Measurements from ENCODE around the gene PCDH9. TPM values are rescaled to one million over a fixed set of nuclear protein-coding genes. Genes with fewer than 3 reads are reported as not detected.

The PCDH9 gene
- polyA plus RNA-seq, 3 donors = 0.03 TPM; not detected in 1

DNA sequence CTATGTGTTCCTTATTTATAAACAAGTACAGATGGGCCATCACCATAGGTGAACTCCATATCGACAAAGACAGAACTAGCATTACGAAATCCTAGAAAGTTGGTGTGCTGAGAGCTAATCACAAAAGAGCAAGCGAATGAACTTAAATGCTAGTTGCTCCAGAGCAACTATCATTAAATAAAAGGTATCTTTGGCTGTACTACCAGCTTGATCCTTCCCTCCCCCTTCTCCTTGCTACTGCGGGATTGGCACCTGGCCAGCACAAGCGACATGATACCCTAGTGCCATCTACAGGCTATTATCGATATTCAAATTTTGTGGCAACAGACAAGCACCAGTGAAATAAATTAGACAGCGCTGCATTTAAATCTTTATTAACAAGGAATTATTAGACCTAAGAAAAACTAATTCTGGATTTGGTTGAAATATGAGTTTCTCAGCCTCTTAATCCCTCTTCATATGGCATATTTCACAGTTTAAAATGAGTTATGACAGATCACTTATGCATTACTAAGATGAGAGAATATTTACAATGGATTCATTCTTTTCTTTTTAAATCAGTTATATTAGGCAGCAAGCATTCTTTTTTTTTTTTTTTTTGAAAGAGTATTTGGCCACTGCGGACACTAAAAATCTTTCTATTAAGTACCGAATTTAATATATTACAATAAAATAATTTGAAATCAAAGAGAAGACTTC lies 5.8 kb downstream of the PCDH9 start:
- H3K4me2 ChIP-seq (replicated peaks; ENCODE audit: extremely low read depth, low read length, poor library complexity, severe bottlenecking) = no peak overlapping the region
- DNase-seq = peak in 2 of 3 donors; percentile 7 to 43
- no peaks in the 10 kb centered on the region for H3K36me3 ChIP-seq (replicated peaks in 1 of 2; ENCODE audit: control insufficient read depth in 1 of 2, insufficient read depth in 2 of 2, low read length in 2 of 2)
- H3K4me3 ChIP-seq (replicated peaks in 1 of 3; ENCODE audit: low read depth in 2 of 3, low read length in 3 of 3) = no peak overlapping the region
- no peak overlapping the region for H3K27ac Mint-ChIP-seq
- no peaks in the 10 kb centered on the region for H3K79me2 ChIP-seq (ENCODE audit: insufficient read depth, low read length)
- H3K36me3 Mint-ChIP-seq = no peaks in the 10 kb centered on the region
- no peaks in the 10 kb centered on the region for H3K9me3 Mint-ChIP-seq
- H3K27me3 ChIP-seq (ENCODE audit: control insufficient read depth in 2 of 2, insufficient read depth in 2 of 2, low read length in 2 of 2) = peaks cover 21 to 24% of the 10 kb centered on the region in 2 donors
- no peak overlapping the region for H3K9ac ChIP-seq (ENCODE audit: insufficient read depth, low read length, poor library complexity, severe bottlenecking)
- no peaks in the 10 kb centered on the region for H3K9me3 ChIP-seq (replicated peaks in 1 of 2; ENCODE audit: control insufficient read depth in 1 of 2, insufficient read depth in 1 of 2, low read length in 2 of 2)
- TF ChIP-seq, protein P1, sequence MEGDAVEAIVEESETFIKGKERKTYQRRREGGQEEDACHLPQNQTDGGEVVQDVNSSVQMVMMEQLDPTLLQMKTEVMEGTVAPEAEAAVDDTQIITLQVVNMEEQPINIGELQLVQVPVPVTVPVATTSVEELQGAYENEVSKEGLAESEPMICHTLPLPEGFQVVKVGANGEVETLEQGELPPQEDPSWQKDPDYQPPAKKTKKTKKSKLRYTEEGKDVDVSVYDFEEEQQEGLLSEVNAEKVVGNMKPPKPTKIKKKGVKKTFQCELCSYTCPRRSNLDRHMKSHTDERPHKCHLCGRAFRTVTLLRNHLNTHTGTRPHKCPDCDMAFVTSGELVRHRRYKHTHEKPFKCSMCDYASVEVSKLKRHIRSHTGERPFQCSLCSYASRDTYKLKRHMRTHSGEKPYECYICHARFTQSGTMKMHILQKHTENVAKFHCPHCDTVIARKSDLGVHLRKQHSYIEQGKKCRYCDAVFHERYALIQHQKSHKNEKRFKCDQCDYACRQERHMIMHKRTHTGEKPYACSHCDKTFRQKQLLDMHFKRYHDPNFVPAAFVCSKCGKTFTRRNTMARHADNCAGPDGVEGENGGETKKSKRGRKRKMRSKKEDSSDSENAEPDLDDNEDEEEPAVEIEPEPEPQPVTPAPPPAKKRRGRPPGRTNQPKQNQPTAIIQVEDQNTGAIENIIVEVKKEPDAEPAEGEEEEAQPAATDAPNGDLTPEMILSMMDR (IDR thresholded peaks at IDR 0.05) = peak; percentile 16
- WGBS (ENCODE audit: insufficient coverage) = 11% methylated on average over 3 of the region's 9 CpGs
- H3K27ac ChIP-seq (ENCODE audit: low read depth in 1 of 2, low read length in 2 of 2) = no peak overlapping the region
- H3K4me1 Mint-ChIP-seq = peaks cover 7% of the 10 kb centered on the region
- no peaks in the 10 kb centered on the region for H4K20me1 ChIP-seq (ENCODE audit: insufficient read depth, low read length)
- H2AFZ ChIP-seq (ENCODE audit: insufficient read depth, low read depth, low read length, poor library complexity, severe bottlenecking) = no peak overlapping the region
- peaks cover 3 to 9% (median 5%) of the 10 kb centered on the region in 3 donors for H3K27me3 Mint-ChIP-seq (ENCODE audit: low read depth in 3 of 3)
- intact Hi-C loops (cut with micrococcal nuclease) = no loop called here
- H3K4me1 ChIP-seq (ENCODE audit: control insufficient read depth in 1 of 2, insufficient read depth in 2 of 2, low read length in 2 of 2) = peaks cover 1 to 3% of the 10 kb centered on the region in 2 donors
- peak overlapping the region in 1 of 2 donors; percentile 37 for H3K4me3 Mint-ChIP-seq

DNA sequence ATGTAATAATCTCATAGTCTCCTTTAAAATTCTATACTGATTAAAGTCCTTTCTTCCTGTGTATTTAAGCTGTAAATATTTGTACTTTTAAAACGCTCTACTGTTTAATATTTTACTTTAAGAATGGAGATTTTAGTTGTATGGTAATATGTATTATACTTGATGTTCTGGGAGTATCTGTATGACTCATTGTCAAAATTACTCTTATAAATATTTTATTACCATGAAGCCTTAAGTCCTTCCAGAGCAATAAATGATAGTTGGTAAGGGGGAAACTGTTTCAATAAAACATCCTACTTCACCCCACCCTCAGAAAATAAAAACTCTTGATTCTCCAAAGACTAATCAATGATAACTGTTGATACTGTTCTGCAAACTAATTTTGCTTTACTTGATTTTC lies 6.4 kb downstream of the PCDH9 start:
- Histone ChIP-seq H3K9me3 (replicated peaks in 1 of 2; ENCODE audit: control insufficient read depth in 1 of 2, insufficient read depth in 1 of 2, low read length in 2 of 2) (no peaks in the 10 kb centered on the region), H2AFZ (ENCODE audit: insufficient read depth, low read depth, low read length, poor library complexity, severe bottlenecking) (no peak overlapping the region), H3K9ac (ENCODE audit: insufficient read depth, low read length, poor library complexity, severe bottlenecking) (no peak overlapping the region), H3K79me2 (ENCODE audit: insufficient read depth, low read length) (no peaks in the 10 kb centered on the region), H3K27me3 (ENCODE audit: control insufficient read depth in 2 of 2, insufficient read depth in 2 of 2, low read length in 2 of 2) (peaks cover 16 to 19% of the 10 kb centered on the region in 2 donors), H4K20me1 (ENCODE audit: insufficient read depth, low read length) (no peaks in the 10 kb centered on the region), H3K27ac (ENCODE audit: low read depth in 1 of 2, low read length in 2 of 2) (no peak overlapping the region), H3K4me2 (replicated peaks; ENCODE audit: extremely low read depth, low read length, poor library complexity, severe bottlenecking) (no peak overlapping the region), H3K36me3 (replicated peaks in 1 of 2; ENCODE audit: control insufficient read depth in 1 of 2, insufficient read depth in 2 of 2, low read length in 2 of 2) (no peaks in the 10 kb centered on the region), H3K4me1 (ENCODE audit: control insufficient read depth in 1 of 2, insufficient read depth in 2 of 2, low read length in 2 of 2) (peaks cover 0 to 2% of the 10 kb centered on the region in 2 donors), H3K4me3 (replicated peaks in 1 of 3; ENCODE audit: low read depth in 2 of 3, low read length in 3 of 3) (no peak overlapping the region)
- WGBS (ENCODE audit: insufficient coverage) = no CpG with 5 or more reads among the region's 1 CpG
- Mint-ChIP-seq H3K36me3 (no peaks in the 10 kb centered on the region), H3K9me3 (no peaks in the 10 kb centered on the region), H3K27me3 (ENCODE audit: low read depth in 3 of 3) (peaks cover 3 to 9% (median 5%) of the 10 kb centered on the region in 3 donors), H3K27ac (no peak overlapping the region), H3K4me3 (no peak overlapping the region), H3K4me1 (peaks cover 7% of the 10 kb centered on the region)
- intact Hi-C loops (cut with micrococcal nuclease) = no loop called here
- DNase-seq = no peak
- TF ChIP-seq, protein P1 (IDR thresholded peaks at IDR 0.05) = no peak
